Uterus (tissue), 2 donors: ENCODE data around the gene CTXN1.

Experiments
- POLR2A ChIP-seq, 2 donors: fragments of 450-650 bp; IDR thresholded peaks; one replicate each; pipeline ENCODE4 v1.6.1; 2016; ENCODE audit warnings: antibody characterized with exemption in 2 of 2, mild to moderate bottlenecking in 1 of 2, moderate library complexity in 1 of 2
- TF ChIP-seq, protein P1 (sequence below), 4 experiments: fragments of 200-600 bp in 2 of 4; fragments of 450-650 bp in 2 of 4; sonication (generic) in 2 of 4; IDR thresholded peaks; one replicate each; pipeline ENCODE4 v1.5.1; 2016 to 2019; ENCODE audit warnings: antibody characterized with exemption in 4 of 4, mild to moderate bottlenecking in 2 of 4, moderate library complexity in 1 of 4

DNA sequence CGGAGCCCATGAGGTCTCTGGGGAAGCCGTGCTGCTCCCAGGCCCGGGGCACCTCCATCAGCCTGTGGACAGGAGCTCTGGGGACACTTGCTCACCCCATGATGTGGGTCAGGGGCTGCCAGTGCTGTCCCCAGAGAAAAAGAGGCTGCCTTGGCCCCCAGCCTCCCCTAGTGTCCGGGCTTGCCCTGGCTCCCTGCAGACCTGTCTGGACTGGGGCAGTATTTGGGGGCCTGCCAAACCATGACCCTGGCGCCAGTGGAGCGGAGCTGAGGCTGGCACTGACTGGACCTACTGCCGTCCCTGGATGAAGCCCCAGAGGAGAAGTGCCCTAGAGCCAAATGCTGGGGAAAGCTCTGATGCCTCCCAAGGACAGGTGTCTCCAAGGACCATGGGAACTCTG is 49.1 kb upstream of the CTXN1 start:
- TF ChIP-seq, protein P1, sequence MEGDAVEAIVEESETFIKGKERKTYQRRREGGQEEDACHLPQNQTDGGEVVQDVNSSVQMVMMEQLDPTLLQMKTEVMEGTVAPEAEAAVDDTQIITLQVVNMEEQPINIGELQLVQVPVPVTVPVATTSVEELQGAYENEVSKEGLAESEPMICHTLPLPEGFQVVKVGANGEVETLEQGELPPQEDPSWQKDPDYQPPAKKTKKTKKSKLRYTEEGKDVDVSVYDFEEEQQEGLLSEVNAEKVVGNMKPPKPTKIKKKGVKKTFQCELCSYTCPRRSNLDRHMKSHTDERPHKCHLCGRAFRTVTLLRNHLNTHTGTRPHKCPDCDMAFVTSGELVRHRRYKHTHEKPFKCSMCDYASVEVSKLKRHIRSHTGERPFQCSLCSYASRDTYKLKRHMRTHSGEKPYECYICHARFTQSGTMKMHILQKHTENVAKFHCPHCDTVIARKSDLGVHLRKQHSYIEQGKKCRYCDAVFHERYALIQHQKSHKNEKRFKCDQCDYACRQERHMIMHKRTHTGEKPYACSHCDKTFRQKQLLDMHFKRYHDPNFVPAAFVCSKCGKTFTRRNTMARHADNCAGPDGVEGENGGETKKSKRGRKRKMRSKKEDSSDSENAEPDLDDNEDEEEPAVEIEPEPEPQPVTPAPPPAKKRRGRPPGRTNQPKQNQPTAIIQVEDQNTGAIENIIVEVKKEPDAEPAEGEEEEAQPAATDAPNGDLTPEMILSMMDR (IDR thresholded peaks at IDR 0.05): no peak
- no peak for TF ChIP-seq POLR2A (IDR thresholded peaks at IDR 0.05)
